Measurements from ENCODE around the gene ADAMTSL1.

Gene ADAMTSL1

DNA sequence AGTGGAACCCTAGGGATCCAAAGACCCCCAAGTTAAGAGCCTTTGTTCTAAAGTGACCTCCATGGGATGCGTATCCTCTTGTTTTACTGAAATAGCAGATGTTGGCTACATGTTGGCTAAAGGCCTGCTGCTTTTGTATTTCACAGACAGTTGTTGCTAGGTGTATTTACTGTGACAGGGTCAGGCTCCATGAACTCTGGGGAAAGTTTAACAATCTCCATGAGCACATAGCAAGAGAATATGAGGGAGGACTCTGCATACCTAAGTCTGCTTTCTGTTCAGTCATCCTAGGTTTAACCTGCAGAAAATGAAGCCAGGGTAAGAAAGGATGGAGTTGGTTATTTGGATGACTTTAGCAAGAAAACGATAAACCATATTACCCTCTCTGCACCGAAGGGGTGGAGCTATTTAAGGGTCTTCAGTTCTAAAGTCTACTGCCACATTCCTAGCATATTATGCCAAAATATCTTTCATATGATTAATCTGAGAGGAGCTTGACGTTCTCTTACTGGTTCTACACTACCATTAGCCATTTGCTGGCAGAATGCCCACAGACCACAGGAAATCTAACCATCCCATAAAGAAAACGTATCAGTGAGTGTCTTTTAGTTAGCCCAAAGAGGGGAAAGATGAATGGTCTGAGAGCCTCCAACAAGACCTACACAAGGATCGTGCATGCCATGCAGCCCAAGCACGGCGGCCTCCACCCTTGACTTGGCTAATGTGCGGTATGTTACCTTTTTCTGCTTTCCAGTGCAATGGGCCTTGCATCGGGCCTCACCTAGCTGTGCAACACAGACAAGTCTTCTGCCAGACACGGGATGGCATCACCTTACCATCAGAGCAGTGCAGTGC is 431.3 kb downstream of the ADAMTSL1 start:
- Histone ChIP-seq H3K27ac (ENCODE audit: low read depth, low read length) (no peak overlapping the region), H3K4me3 (ENCODE audit: low read length) (no peak overlapping the region), H3K27me3 (ENCODE audit: insufficient read depth, low read length) (no peaks in the 10 kb centered on the region), H3K36me3 (ENCODE audit: insufficient read depth, low read length) (no peaks in the 10 kb centered on the region), H3K9me3 (ENCODE audit: insufficient read depth, low read depth, low read length) (no peaks in the 10 kb centered on the region), H3K4me1 (ENCODE audit: insufficient read depth, low read length) (peaks cover 5% of the 10 kb centered on the region; the same call in 1 of the 2 replicates), H3K9ac (ENCODE audit: low read depth, low read length) (no peak overlapping the region)
- 94% methylated on average over 11 of the region's 11 CpGs for WGBS

GRCh38 chr9:18905883-18906629 is 432.1 kb downstream of the ADAMTSL1 start:
- Histone ChIP-seq H3K36me3 (ENCODE audit: insufficient read depth, low read length) (no peaks in the 10 kb centered on the region), H3K9ac (ENCODE audit: low read depth, low read length) (no peak overlapping the region), H3K27me3 (ENCODE audit: insufficient read depth, low read length) (no peaks in the 10 kb centered on the region), H3K9me3 (ENCODE audit: insufficient read depth, low read depth, low read length) (no peaks in the 10 kb centered on the region), H3K4me3 (ENCODE audit: low read length) (no peak overlapping the region), H3K4me1 (ENCODE audit: insufficient read depth, low read length) (peaks cover 7% of the 10 kb centered on the region; the same call in 1 of the 2 replicates), H3K27ac (ENCODE audit: low read depth, low read length) (no peak overlapping the region)
- 93% methylated on average over 9 of the region's 9 CpGs for WGBS

- no peak overlapping the region for H3K9ac ChIP-seq (ENCODE audit: low read depth, low read length)
- H3K9me3 ChIP-seq (ENCODE audit: insufficient read depth, low read depth, low read length) = no peaks in the 10 kb centered on the region
- 94% methylated on average over 9 of the region's 9 CpGs for WGBS
- no peak overlapping the region for H3K27ac ChIP-seq (ENCODE audit: low read depth, low read length)
- H3K36me3 ChIP-seq (ENCODE audit: insufficient read depth, low read length) = no peaks in the 10 kb centered on the region
- H3K27me3 ChIP-seq (ENCODE audit: insufficient read depth, low read length) = no peaks in the 10 kb centered on the region
- H3K4me1 ChIP-seq (ENCODE audit: insufficient read depth, low read length) = peaks cover 9% of the 10 kb centered on the region
- H3K4me3 ChIP-seq (ENCODE audit: low read length) = no peak overlapping the region
These were observed 432.9 kb downstream of the ADAMTSL1 start for GRCh38 chr9:18906656-18907395.

- H3K27me3 ChIP-seq (ENCODE audit: insufficient read depth, low read length) = no peaks in the 10 kb centered on the region
- no peak overlapping the region for H3K27ac ChIP-seq (ENCODE audit: low read depth, low read length)
- no peaks in the 10 kb centered on the region for H3K9me3 ChIP-seq (ENCODE audit: insufficient read depth, low read depth, low read length)
- no peak overlapping the region for H3K4me3 ChIP-seq (ENCODE audit: low read length)
- WGBS = 89% methylated on average over 15 of the region's 15 CpGs
- H3K4me1 ChIP-seq (ENCODE audit: insufficient read depth, low read length) = peaks cover 13% of the 10 kb centered on the region
- H3K36me3 ChIP-seq (ENCODE audit: insufficient read depth, low read length) = no peaks in the 10 kb centered on the region
- no peak overlapping the region for H3K9ac ChIP-seq (ENCODE audit: low read depth, low read length)
These were observed 434.1 kb downstream of the ADAMTSL1 start for GRCh38 chr9:18907927-18908625.

- no peak overlapping the region for H3K9ac ChIP-seq (ENCODE audit: low read depth, low read length)
- H3K27ac ChIP-seq (ENCODE audit: low read depth, low read length) = no peak overlapping the region
- no peak overlapping the region for H3K4me3 ChIP-seq (ENCODE audit: low read length)
- peaks cover 13% of the 10 kb centered on the region for H3K4me1 ChIP-seq (ENCODE audit: insufficient read depth, low read length)
- H3K36me3 ChIP-seq (ENCODE audit: insufficient read depth, low read length) = no peaks in the 10 kb centered on the region
- H3K9me3 ChIP-seq (ENCODE audit: insufficient read depth, low read depth, low read length) = no peaks in the 10 kb centered on the region
- H3K27me3 ChIP-seq (ENCODE audit: insufficient read depth, low read length) = no peaks in the 10 kb centered on the region
- 91% methylated on average over 17 of the region's 17 CpGs for WGBS
These were observed 435.4 kb downstream of the ADAMTSL1 start for GRCh38 chr9:18909140-18910018.

- Histone ChIP-seq H3K4me3 (ENCODE audit: low read length) (no peak overlapping the region), H3K4me1 (ENCODE audit: insufficient read depth, low read length) (peaks cover 13% of the 10 kb centered on the region), H3K9me3 (ENCODE audit: insufficient read depth, low read depth, low read length) (no peaks in the 10 kb centered on the region), H3K27me3 (ENCODE audit: insufficient read depth, low read length) (no peaks in the 10 kb centered on the region), H3K36me3 (ENCODE audit: insufficient read depth, low read length) (no peaks in the 10 kb centered on the region), H3K9ac (ENCODE audit: low read depth, low read length) (no peak overlapping the region), H3K27ac (ENCODE audit: low read depth, low read length) (no peak overlapping the region)
- 96% methylated on average over 1 of the region's 2 CpGs for WGBS
These were observed 436.5 kb downstream of the ADAMTSL1 start for GRCh38 chr9:18910435-18910834.

DNA sequence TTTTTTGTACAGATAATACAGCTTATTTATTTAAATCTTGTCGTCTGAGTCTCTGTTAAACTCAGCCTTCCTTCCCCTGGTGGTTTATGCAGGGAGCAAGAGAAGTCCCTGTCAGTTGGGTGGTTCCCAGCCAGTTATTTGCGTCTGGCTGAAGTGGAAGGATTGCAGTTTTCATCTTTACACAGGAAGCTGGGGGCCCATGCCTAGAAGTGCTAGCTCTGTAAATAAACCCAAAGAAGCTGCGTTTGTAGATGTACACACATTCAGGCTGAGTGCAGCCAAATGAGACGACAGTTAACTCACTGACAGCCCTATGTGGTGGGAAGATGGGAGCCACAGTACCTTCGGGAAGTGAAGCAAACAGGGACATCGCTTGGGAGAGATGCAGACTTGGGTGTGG is 437.0 kb downstream of the ADAMTSL1 start:
- Histone ChIP-seq H3K27me3 (ENCODE audit: insufficient read depth, low read length) (no peaks in the 10 kb centered on the region), H3K27ac (ENCODE audit: low read depth, low read length) (no peak overlapping the region), H3K36me3 (ENCODE audit: insufficient read depth, low read length) (no peaks in the 10 kb centered on the region), H3K9me3 (ENCODE audit: insufficient read depth, low read depth, low read length) (no peaks in the 10 kb centered on the region), H3K9ac (ENCODE audit: low read depth, low read length) (no peak overlapping the region), H3K4me1 (ENCODE audit: insufficient read depth, low read length) (peaks cover 13% of the 10 kb centered on the region), H3K4me3 (ENCODE audit: low read length) (no peak overlapping the region)
- WGBS = 70% methylated on average over 6 of the region's 6 CpGs

- Histone ChIP-seq H3K4me1 (ENCODE audit: insufficient read depth, low read length) (peaks cover 13% of the 10 kb centered on the region), H3K9me3 (ENCODE audit: insufficient read depth, low read depth, low read length) (no peaks in the 10 kb centered on the region), H3K36me3 (ENCODE audit: insufficient read depth, low read length) (no peaks in the 10 kb centered on the region), H3K27ac (ENCODE audit: low read depth, low read length) (peak overlapping the region; percentile 39; the same call in 1 of the 2 replicates), H3K9ac (ENCODE audit: low read depth, low read length) (no peak overlapping the region), H3K4me3 (ENCODE audit: low read length) (no peak overlapping the region), H3K27me3 (ENCODE audit: insufficient read depth, low read length) (no peaks in the 10 kb centered on the region)
- WGBS = 58% methylated on average over 9 of the region's 9 CpGs
These were observed 437.9 kb downstream of the ADAMTSL1 start for GRCh38 chr9:18911714-18912342.

GRCh38 chr9:18920141-18921084 is 446.5 kb downstream of the ADAMTSL1 start:
- H3K36me3 ChIP-seq (ENCODE audit: insufficient read depth, low read length) = no peaks in the 10 kb centered on the region
- WGBS = 94% methylated on average over 4 of the region's 4 CpGs
- H3K27ac ChIP-seq (ENCODE audit: low read depth, low read length) = no peak overlapping the region
- no peaks in the 10 kb centered on the region for H3K9me3 ChIP-seq (ENCODE audit: insufficient read depth, low read depth, low read length)
- H3K4me1 ChIP-seq (ENCODE audit: insufficient read depth, low read length) = no peaks in the 10 kb centered on the region; the same call in 1 of the 2 replicates
- no peaks in the 10 kb centered on the region for H3K27me3 ChIP-seq (ENCODE audit: insufficient read depth, low read length)
- H3K4me3 ChIP-seq (ENCODE audit: low read length) = no peak overlapping the region
- no peak overlapping the region for H3K9ac ChIP-seq (ENCODE audit: low read depth, low read length)

Data from HUES64 (cell line).